DMS114 treated with DMSO at 0.1 percent for 48 hours (cell line): ENCODE data around the gene LINS1.

ENCODE experiments used
- DNase-seq: peaks from one replicate; lab custom pipeline; 2025; ENCODE audit not compliant: unreplicated experiment; lab: John Stamatoyannopoulos, UW

The LINS1 gene

DNA sequence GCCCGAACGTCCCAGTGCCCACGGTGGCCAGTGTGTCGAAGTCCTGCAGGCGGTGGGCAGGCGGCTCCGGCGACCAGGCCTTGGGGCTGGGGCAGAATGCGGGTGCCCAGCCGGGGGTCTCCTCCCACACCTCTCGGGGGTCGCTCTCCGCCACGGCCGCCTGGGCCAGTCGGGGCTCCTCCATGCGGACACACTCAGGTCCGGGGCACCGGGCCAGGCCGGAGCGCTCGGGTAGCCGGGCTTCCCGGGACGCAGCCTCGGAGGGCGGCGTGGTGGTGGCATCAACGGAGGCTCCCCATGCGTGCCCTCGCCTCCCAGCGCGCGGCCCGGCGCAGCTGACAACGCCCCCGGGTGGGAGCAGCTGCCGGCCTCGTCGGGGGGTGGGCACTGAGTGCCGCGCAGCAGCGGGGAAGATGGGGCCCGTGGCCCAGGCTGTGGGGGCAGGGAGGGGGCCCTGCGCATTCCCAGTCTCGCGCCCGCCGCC, 43.2 kb downstream of the LINS1 start:
- DNase-seq, result no peak

DNA sequence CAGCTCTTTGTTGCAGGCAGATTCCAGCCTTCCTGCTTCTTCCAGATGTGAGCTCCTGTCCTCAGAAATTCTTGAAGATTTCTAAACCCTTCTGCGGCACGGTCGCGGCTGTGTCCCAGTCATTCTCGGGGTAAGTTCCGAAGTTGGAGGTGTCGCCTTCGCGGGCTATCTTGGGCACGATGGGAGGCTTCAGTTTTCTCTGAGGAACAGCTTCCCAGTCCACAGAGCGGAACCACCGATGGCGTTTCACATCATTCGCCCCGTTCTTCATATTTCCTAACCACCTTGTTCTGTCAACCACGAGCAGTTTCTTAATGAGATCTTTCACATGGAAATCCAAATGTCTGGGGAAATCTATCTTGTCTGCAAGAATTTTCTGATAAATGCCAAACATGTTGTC, 48.5 kb downstream of the LINS1 start:
- DNase-seq, result no peak

DNA sequence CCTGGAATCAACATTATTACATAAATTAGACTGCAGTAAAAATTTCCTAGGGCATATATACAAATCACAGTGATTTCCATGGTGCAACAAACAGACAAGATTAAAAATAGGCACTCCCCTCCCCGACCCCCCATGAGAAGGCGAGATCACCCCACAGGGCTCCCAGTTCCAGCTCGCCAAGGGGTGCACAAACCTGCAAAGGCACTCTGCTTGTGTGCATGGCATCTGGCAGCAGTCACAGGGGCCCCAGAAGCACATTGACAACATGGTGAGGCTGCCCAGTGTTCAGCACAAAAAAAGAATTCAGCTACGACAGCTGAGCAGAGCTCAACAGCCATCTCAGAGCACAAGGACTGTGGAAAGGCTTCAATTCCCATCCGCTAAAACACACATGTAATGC, 54.0 kb downstream of the LINS1 start:
- DNase-seq, result no peak

DNA sequence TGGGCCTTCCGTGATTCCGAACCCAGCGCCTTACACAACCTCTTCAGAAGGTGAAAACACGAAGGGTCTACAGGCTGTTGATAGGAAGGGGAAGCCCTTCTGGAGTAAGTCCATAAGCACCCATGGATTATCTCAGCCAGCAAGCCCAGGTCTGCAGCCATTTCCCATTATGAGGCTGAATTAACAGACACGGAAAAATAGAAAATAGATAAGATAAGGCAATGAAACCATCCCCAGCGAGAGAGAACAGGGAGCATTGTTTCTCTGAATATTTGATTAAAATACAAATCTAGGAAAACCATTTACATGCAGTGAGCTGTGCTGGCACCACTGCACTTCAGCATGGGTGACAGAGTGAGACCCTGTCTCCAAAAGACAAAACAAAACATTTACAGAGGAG, 57.0 kb downstream of the LINS1 start:
- no peak for DNase-seq

DNA sequence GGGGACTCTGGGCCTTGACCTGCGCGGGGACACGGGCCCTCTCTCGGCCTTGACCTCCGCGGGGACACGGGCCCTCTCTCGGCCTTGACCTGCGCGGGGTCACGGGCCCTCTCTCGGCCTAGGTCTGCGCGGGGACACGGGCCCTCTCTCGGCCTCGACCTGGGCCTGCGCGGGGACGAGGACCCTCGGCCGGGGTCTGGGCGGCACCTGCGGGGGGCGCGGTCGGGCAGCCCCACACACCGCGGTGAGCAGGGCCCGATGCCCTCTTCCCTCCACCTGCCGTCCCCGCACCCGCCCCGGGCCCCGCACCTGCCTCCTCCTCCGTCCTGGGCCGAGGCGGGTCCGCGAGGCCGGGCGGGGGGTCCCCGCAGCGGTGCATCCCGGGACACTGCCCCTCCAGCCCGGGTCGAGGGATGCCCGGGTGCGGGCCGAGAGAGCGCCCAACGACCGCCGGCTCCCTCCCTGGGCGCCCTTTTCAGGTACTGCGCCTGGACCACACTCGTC, 57.6 kb downstream of the LINS1 start:
- DNase-seq, result no peak

DNA sequence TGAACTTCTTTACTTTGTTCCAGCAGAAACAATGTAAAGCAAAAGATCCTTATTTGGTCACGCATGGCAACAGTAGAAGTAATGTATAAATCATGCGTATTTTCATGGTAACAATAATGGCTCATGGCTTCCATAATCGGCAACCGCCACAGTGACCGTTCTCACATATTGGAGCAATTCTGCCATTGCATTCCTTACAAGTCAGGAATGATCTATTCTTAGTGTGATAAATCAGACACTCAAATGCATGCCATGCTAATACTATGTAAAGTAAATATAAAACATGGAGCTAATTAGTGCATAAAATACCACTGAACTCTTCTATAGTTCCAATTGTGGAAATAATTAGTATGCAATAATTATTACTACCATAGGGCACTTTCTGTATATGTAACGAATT, 59.7 kb downstream of the LINS1 start:
- no peak for DNase-seq

DNA sequence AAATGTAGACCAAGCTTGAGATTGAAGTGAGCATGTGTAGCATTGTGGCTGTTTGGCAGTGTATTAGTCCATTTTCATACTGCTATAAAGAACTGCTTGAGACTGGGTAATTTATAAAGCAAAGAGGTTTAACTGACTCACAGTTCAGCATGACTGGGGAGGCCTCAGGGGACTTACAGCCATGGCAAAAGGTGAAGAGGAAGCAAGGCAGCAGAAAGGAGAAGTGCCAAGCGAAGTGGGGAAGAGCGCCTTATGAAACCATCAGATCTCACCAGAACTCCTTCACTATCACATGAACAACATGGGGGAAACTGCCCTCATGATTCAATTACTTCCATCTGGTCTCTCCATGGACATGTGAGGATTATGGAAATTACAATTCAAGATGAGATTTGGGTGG, 64.7 kb downstream of the LINS1 start:
- no peak for DNase-seq

DNA sequence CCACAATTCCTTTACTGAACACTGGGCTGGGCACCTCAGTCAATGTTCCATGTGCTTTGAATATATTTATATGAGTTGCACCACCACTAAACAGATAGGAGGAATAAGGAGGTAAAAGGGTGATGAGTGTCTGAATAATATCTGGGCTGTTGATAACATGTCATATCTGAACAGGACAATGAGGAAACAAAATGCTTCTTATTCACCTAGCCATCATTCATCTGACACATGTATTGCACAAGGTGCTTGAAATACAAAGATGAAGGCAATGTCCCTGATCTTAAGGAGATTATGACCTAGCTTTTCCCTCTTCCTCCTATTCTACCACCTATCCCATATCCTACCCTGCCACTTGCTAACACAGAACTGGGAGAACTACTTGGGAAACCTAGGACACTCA, 65.3 kb downstream of the LINS1 start:
- no peak for DNase-seq

DNA sequence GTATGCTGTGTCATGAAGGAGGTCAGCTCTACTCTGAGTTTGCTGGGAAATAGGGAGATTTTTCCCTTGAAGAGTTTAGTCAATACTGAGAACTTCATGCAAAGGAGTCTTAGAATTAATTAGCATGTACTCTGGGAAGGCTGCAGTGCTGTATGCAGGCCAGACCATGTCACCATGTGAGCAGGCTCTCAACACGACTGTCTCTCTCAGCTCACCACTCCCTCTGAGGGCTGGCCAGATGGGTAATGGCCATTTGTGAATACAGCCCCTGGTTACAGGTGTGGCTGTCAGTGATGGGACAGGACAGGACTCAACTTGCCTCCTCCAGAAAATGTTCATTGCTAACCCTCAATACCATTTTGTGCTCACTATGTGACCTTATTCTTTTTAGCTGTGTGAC, 68.1 kb downstream of the LINS1 start:
- no peak for DNase-seq

DNA sequence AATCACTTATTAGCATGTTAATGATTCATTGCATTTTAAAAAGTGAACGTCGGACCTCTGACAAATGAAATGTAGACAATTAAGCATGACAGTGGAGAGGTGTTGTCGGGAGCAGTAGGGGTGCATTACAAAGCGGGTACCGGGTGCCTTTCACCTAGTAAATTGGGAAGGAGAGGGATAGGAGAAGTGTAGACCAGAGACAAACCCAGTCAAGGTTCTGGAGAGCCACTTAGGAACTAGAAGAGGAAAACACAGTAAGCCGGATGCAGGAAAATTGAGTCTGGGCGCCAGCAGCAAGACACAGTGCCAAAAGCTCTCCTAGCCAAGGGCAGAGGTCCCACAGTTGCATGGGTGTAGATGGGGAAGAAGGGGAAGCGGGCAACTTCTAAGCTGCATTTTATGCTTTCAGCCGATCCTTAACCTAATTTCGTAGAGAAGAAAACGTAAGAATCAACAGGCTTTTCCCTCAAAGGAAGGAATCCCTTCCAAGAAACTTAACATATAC, 70.1 kb downstream of the LINS1 start:
- no peak for DNase-seq

DNA sequence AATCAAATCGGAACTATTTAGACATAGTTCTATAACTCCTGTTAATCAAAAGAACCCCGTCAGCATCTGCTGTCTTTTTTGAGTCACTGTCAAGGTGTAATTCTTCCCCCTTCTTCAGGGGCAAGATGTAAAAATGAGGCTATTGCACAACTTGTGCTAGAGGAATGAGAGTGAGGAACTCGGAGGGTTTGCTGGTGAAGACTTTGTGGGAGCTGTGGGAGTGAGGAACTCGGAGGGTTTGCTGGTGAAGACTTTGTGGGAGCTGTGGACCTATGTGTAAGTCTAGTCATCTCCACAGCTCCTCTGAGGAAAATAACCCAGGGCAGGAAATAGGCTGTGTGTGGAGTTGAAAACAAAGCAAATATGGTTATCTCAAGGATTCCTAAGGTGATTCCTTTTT, 70.8 kb downstream of the LINS1 start:
- no peak for DNase-seq

DNA sequence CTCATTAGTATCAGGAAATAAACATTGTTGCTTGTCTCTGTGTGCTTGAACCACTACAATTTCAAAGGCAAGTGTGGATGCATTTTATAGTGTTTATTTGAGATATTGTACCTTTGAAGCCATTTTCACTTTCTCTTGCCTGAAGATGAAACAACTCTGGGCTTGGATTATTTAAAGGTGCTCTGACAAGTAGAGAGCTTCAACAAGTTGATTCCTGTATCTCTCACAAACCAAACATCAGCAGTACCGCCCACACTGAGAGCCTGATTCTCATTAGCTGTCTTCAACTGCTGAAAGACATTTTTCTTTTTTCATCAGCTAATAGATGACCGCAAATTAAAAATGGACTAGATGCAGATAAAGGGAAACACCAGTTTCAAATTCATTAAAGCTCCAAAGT, 72.4 kb downstream of the LINS1 start:
- no peak for DNase-seq

DNA sequence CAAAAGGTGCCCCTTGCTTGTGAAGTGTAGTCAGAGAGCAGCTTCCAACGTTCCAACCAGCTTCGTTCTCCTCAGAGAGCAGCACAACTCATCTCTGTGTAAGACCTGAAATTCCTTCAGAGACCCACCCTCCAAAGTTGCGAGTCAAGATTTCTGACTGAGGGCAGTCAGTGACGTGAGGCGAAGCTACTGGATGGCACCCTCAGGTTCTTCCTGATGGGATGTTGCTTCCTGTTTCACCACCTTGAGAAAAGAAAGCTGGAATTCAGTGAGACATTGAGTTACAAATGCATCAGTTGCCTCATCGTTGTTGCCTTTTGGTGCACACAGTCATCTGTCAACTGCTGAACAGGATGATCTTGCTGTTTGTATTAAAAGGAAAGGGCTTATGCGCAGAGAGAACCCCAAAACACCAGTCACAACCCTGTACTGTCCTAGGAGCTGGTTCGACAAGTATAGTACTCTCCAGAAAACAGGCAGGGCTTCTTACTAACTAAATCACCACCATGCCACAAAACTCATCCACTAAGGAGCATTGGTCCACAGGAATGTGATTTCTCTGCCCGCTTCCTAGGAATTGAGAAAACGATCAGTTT, 73.1 kb downstream of the LINS1 start, which contains the start of gene CERS3:
TSS of gene CERS3 (minus strand) at position 118 of the 596 bp plus-strand sequence. CDS start 27,101 bp downstream, outside the sequence.
- DNase-seq, result no peak

DNA sequence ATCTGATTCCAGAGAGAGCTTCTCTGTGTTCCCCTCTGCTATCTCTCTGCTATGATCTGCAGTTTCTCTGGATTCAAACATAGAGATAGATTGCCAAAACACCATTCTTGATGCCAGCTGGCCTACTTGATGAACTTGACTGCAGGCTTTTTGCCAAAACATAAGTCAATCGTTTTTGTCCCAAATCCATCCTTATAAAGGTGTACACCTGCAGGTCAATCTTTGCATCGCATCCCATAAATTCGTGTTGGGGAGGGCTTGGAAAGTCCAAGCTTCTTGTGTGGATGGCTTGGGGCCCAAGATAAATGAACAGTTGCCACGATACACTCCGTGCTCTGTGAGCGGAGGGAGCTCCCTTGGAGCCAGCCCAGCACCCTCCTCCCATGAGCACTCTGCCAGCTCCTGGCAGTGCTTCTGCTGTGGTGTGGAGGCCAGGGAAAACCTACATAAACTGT, 75.9 kb downstream of the LINS1 start:
- DNase-seq, result no peak

DNA sequence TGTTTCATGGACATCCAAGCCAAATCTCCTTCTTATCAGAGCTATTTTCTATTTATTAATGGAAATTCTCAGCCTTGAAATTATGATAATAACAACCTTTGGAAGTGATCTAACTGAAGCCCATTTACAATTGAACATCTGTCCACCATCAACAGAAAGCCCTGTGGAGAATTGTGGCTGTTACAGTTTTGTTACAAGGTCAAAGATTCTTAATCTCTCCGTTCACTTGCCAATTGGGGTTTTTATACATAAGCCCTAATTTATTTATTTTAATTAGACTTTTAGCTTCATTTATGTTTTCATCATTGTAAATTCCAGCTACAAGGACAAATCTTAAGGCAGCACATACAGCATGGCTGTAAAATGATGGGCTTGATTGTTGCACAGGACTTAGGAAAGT, 76.5 kb downstream of the LINS1 start:
- no peak for DNase-seq

DNA sequence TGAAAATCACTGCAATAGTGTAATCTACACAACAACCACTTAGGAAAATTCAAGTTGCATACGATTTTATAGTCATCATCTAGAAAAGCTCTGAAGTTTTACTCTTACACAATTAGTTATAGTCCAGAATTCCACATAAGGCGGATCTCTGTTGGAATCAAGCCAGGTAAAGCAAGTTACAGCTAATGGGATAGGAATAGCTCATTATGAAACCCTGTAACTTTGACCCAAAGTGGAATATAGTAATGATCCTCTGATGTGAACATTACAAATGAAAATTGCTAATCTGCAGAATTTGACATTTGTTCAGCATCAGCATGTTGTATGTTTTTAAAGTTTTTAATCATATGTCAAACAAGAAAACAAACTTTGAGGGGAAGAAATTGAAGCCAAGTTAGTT, 77.7 kb downstream of the LINS1 start:
- no peak for DNase-seq

DNA sequence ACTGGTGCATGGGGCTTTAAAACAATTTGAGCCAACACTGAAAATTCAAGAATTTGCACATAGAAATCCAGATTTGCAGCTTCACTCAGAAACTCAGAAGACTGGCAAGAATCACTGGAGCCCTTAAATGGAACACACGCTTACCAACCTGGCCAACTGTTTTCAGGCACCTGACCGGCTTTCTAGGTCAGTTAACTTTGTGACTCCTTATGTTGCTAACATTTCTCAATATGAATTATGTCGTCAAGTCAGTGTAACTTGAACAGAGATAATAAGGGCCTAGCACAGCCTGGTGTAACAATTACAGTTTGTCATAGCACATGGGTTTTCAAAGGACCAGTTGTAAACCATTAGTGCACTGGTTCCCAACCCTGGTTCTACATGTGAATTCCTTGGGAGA, 80.1 kb downstream of the LINS1 start:
- no peak for DNase-seq

DNA sequence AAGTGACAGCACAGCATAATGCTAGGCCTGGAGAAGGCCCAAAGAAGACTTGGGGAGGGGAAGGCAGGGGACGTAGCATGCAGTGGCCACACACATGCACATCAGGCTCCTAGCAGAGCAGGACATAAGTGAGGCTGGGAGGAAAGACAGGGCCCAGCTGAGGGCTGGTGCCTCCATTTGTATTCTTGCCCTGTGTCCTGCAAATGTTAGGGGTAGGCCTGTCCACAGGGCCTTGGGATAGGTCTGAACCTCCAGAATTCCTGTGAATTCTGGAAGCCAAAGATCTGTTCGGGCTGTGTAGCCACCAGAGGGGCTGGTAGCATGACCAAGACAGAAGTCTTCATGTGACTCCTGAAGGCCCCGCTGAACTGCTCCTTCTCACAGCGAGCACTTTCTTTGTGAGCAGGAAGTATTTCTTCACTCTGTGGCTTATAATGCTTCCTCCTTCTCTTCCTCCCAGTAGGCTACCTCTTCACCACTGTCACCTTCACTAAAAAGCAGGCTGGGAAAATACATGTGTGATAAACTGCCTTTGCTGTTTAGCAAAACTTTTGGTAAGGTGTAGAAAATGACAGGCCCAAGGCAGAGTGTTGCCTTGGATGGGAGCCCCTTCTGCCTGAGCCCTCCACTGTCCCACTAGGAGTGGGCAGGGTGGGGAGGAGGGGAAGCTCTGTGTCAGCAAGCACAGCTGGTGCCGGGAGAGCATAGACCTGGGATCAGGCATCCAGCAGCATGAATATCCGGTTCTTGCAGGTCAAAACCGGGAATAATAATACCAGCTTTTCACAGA, 81.7 kb downstream of the LINS1 start:
- no peak for DNase-seq

DNA sequence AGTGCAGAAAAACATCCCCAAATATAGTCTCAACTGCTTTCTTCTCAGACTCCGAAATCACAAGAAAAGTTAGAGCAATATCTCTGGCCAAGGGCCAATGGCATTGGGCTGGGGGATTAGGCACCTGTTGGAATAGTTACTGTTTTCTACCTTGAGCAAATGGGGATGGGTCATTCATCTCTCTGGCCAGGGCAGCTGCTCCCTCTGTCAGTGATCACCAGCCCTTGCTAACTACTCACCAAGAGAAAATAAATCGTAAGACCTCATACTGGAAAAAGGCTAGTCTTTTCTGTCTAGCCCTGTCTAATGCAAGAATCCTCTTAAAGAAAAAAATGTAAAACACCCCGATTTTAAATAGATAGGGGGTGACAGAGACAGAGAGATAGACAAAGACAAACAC, 84.1 kb downstream of the LINS1 start:
- DNase-seq, result no peak
